Natural killer cell (primary cell): ENCODE results near the gene EYA4. TPM values are rescaled to one million over a fixed set of nuclear protein-coding genes. Genes with fewer than 3 reads are reported as not detected.

ENCODE experiments used
- ATAC-seq, 3 donors: fragments of 150-1000 bp in 2 of 3; fragments of 200-7000 bp in 1 of 3; cut with Tn5 transposase; 1 replicate in 1 of 3; 2 replicates in 2 of 3; pipeline ENCODE4 v1.10.0; 2021; ENCODE audit warnings: mild to moderate bottlenecking in 2 of 3, moderate library complexity in 2 of 3
- DNase-seq, 2 donors: peaks; one replicate each; pipeline versions ENCODE4 v3.0.0 to v3.0.0-alpha.2; 2013 to 2021; ENCODE audit warnings: mixed read lengths in 1 of 2
- H3K27ac ChIP-seq: one replicate; pipeline ENCODE4 v1.5.1; 2013; ENCODE audit warnings: mild to moderate bottlenecking, low read length
- H3K27me3 ChIP-seq: one replicate; pipeline ENCODE4 v1.6.1; 2013; ENCODE audit warnings: low read length; ENCODE audit not compliant: control insufficient read depth, insufficient read depth
- H3K36me3 ChIP-seq: one replicate; pipeline ENCODE4 v1.6.1; 2013; ENCODE audit warnings: low read length; ENCODE audit not compliant: control insufficient read depth, insufficient read depth
- H3K4me1 ChIP-seq: one replicate; pipeline ENCODE4 v1.6.1; 2013; ENCODE audit warnings: low read length; ENCODE audit not compliant: control insufficient read depth, insufficient read depth
- H3K4me3 ChIP-seq: one replicate; pipeline ENCODE4 v1.5.1; 2013; ENCODE audit warnings: low read length
- H3K9me3 ChIP-seq: one replicate; pipeline ENCODE4 v1.6.1; 2013; ENCODE audit warnings: low read length; ENCODE audit not compliant: control insufficient read depth, insufficient read depth
- H3K27ac Mint-ChIP-seq, 2 donors: one replicate each; pipeline ENCODE4 v1.8.0; 2022; ENCODE audit warnings: mild to moderate bottlenecking in 2 of 2, mixed read lengths in 2 of 2, moderate library complexity in 1 of 2
- H3K27me3 Mint-ChIP-seq, 2 donors: one replicate each; pipeline ENCODE4 v1.8.0; 2022; ENCODE audit warnings: low read depth in 2 of 2, mixed read lengths in 2 of 2
- H3K36me3 Mint-ChIP-seq: one replicate; pipeline ENCODE4 v1.8.0; 2022; ENCODE audit warnings: mixed read lengths
- H3K4me1 Mint-ChIP-seq, 2 donors: one replicate each; pipeline ENCODE4 v1.8.0; 2022; ENCODE audit warnings: mixed read lengths in 2 of 2
- H3K4me3 Mint-ChIP-seq: one replicate; pipeline ENCODE4 v1.8.0; 2022; ENCODE audit warnings: mild to moderate bottlenecking, moderate library complexity, mixed read lengths
- H3K9me3 Mint-ChIP-seq, 2 donors: one replicate each; pipeline ENCODE4 v1.8.0; 2022; ENCODE audit warnings: mixed read lengths in 2 of 2
- WGBS: methylation state at CpG from one replicate; pipeline ENCODE4 v1.1.7; 2013; ENCODE audit warnings: missing lambda C conversion rate; ENCODE audit not compliant: insufficient coverage; 5-methylcytosine and 5-hydroxymethylcytosine counted together
- intact Hi-C: fragments of 100-400 bp; cut with micrococcal nuclease; formaldehyde crosslinking; loops from one replicate; pipeline ENCODE4 v1.14.2; 2022
- total RNA-seq, 4 donors: library from RNA; stranded (reverse); fragments of 120-200 nt in 1 of 4; gene quantifications; one replicate each; pipeline versions ENCODE4 v1.2.3 to v1.2.4, GENCODE V29; 2013 to 2022
- TF ChIP-seq, protein P1 (sequence below): fragments of 200-600 bp; IDR thresholded peaks from one replicate; pipeline ENCODE4 v1.8.0; 2022; ENCODE audit warnings: antibody characterized with exemption

EYA4 gene
- total RNA-seq, 3 donors from 2014 or later (not counting 1 experiment from before 2014, with no cell fraction given) = not detected

DNA sequence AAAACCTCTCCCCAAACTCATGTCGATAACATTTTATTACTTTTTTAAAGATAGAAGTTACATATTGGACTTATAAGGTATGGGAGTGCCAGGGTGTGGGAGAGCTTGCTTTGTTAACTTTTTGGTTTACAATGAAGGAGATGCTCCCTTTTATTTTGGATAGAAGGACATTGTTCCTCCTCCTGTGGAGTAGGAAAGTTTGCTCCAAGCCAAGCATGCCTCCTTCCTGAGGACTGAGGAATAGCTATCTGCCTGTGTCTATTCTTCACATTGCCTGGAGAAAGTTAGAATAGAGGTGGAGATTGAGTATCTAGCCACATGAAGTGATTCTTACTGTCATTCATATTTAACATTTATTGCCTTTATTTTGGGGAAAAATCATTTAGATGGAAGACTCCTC lies 71.9 kb downstream of the EYA4 start:
- H3K27me3 Mint-ChIP-seq = no peaks in the 10 kb centered on the region

DNA sequence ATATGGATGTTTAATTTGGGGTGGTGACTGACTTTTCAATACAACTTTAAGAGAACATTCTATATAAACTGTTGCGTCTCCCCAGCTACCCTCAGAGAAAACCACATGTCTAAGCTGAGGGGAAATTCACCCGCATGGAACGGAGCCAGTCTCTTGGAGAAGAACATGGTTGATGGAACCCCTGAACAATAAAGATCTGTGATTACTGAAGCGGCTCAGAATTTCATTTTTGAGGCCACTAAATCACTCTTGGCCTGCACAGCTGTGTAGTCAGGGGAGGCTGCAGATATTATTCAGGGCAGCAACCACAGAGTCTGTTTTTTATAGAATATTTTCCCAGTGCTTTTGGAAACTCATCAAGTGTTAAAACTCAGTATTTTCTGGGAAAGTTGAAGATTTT lies 73.8 kb downstream of the EYA4 start:
- intact Hi-C loops = no loop called here
- 75% methylated on average over 4 of the region's 4 CpGs for WGBS
- H3K9me3 Mint-ChIP-seq = peaks cover 2 to 4% of the 10 kb centered on the region in 2 donors
- DNase-seq (no peak), ATAC-seq (no peak)
- no peaks in the 10 kb centered on the region for H3K27me3 Mint-ChIP-seq
- H3K27ac Mint-ChIP-seq = no peak overlapping the region
- no peaks in the 10 kb centered on the region for H3K4me1 ChIP-seq
- H3K27me3 ChIP-seq = no peaks in the 10 kb centered on the region
- TF ChIP-seq, protein P1, sequence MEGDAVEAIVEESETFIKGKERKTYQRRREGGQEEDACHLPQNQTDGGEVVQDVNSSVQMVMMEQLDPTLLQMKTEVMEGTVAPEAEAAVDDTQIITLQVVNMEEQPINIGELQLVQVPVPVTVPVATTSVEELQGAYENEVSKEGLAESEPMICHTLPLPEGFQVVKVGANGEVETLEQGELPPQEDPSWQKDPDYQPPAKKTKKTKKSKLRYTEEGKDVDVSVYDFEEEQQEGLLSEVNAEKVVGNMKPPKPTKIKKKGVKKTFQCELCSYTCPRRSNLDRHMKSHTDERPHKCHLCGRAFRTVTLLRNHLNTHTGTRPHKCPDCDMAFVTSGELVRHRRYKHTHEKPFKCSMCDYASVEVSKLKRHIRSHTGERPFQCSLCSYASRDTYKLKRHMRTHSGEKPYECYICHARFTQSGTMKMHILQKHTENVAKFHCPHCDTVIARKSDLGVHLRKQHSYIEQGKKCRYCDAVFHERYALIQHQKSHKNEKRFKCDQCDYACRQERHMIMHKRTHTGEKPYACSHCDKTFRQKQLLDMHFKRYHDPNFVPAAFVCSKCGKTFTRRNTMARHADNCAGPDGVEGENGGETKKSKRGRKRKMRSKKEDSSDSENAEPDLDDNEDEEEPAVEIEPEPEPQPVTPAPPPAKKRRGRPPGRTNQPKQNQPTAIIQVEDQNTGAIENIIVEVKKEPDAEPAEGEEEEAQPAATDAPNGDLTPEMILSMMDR = no peak
- no peaks in the 10 kb centered on the region for H3K36me3 ChIP-seq
- no peaks in the 10 kb centered on the region for H3K36me3 Mint-ChIP-seq
- H3K4me3 Mint-ChIP-seq = no peak overlapping the region
- H3K9me3 ChIP-seq = no peaks in the 10 kb centered on the region
- no peaks in the 10 kb centered on the region for H3K4me1 Mint-ChIP-seq
- no peak overlapping the region for H3K27ac ChIP-seq
- H3K4me3 ChIP-seq = no peak overlapping the region

More for the DNA sequence above, 71.9 kb downstream of the EYA4 start:
- Histone ChIP-seq H3K4me3 (no peak overlapping the region), H3K27ac (no peak overlapping the region), H3K36me3 (no peaks in the 10 kb centered on the region), H3K4me1 (no peaks in the 10 kb centered on the region), H3K27me3 (no peaks in the 10 kb centered on the region), H3K9me3 (no peaks in the 10 kb centered on the region)
- intact Hi-C loops = no loop called here
- Mint-ChIP-seq H3K4me1 (no peaks in the 10 kb centered on the region), H3K9me3 (peaks cover 0 to 2% of the 10 kb centered on the region in 2 donors), H3K27ac (no peak overlapping the region), H3K4me3 (no peak overlapping the region), H3K36me3 (no peaks in the 10 kb centered on the region)
- TF ChIP-seq, protein P1 = no peak
- DNase-seq = no peak
- WGBS = no CpG with 5 or more reads among the region's 1 CpG
- ATAC-seq = no peak

DNA sequence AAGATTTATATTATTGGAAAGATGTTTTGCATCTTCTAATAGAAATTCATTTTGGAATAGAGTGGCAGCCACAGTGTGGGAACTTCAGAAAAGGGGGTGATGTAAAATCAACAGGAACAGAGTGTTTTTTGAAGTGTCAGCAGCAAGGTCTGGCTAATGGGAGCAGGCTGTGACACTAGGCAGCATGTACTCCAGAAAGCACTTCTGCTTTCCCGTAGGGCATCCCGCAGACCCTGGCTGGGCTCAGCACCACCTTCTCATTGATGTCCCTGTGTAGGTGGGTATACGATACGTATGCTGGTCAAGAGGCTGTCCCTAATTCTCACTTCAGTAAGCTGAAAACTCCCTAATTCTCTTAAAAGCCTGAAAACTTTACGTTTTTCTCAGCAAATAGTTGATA lies 74.7 kb downstream of the EYA4 start:
- intact Hi-C loops = no loop called here
- Mint-ChIP-seq H3K4me1 (no peaks in the 10 kb centered on the region), H3K9me3 (peaks cover 2 to 4% of the 10 kb centered on the region in 2 donors), H3K27me3 (no peaks in the 10 kb centered on the region), H3K27ac (no peak overlapping the region), H3K4me3 (no peak overlapping the region), H3K36me3 (no peaks in the 10 kb centered on the region)
- no peak overlapping the region for H3K27ac ChIP-seq
- no peak for DNase-seq
- no peaks in the 10 kb centered on the region for H3K4me1 ChIP-seq
- no peaks in the 10 kb centered on the region for H3K36me3 ChIP-seq
- H3K9me3 ChIP-seq = no peaks in the 10 kb centered on the region
- no peak overlapping the region for H3K4me3 ChIP-seq
- no peak for ATAC-seq
- no peaks in the 10 kb centered on the region for H3K27me3 ChIP-seq
- TF ChIP-seq, protein P1 = no peak
- 52% methylated on average over 4 of the region's 5 CpGs for WGBS

DNA sequence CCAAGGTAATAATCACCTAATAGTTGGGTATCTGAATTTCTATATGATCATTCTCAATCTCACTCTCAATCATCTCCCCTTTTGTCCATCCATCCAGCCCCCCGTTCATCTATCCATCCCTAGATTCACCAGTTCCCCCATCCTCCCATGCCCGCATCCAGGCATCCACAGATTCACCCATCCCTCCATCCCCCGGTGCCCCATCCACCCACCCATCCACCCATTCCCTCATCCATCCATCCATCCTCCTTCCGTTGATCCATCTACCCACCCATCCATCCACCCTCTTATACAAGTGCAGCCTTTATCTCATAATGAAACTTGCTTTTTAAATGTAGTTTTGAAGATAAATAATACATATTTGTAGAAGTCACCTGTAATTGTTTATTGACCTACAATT lies 76.5 kb downstream of the EYA4 start:
- Histone ChIP-seq H3K27me3 (no peaks in the 10 kb centered on the region), H3K27ac (no peak overlapping the region), H3K36me3 (no peaks in the 10 kb centered on the region), H3K4me3 (no peak overlapping the region), H3K4me1 (no peaks in the 10 kb centered on the region), H3K9me3 (no peaks in the 10 kb centered on the region)
- Mint-ChIP-seq H3K27me3 (no peaks in the 10 kb centered on the region), H3K27ac (no peak overlapping the region), H3K4me1 (no peaks in the 10 kb centered on the region), H3K4me3 (no peak overlapping the region), H3K9me3 (peaks cover 2 to 6% of the 10 kb centered on the region in 2 donors), H3K36me3 (no peaks in the 10 kb centered on the region)
- TF ChIP-seq, protein P1 = no peak
- no peak for DNase-seq
- 90% methylated on average over 3 of the region's 4 CpGs for WGBS
- no peak for ATAC-seq
- intact Hi-C loops = no loop called here
